GM12801 (cell line): ENCODE results near the gene SYT13.

ENCODE experiments used
- TF ChIP-seq, protein P1 (sequence below): IDR thresholded peaks from one replicate; pipeline ENCODE4 v1.5.1; 2011; ENCODE audit warnings: control low read depth; ENCODE audit not compliant: insufficient read length; ENCODE audit errors: extremely low read depth

The SYT13 gene

DNA sequence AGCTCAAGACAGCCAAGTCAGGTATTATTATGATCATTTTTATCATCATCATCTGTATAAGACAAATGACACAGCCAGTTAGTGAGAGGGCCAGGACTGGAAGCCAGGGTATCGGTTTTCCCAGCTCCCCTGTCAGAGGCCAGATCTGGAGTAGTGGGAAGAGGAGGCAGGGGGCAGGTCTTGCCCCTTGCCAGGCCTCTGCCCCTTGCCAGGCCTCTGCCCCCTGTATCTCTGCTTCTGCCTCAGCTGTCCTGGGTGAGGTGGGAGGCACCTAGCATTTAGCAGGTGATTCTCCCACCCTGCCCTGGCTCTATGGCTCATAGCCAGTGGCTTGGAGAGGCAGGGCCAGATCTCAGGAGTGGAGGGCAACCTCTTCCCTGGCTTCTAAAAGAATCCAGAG, 72.4 kb downstream of the SYT13 start:
- TF ChIP-seq, protein P1, sequence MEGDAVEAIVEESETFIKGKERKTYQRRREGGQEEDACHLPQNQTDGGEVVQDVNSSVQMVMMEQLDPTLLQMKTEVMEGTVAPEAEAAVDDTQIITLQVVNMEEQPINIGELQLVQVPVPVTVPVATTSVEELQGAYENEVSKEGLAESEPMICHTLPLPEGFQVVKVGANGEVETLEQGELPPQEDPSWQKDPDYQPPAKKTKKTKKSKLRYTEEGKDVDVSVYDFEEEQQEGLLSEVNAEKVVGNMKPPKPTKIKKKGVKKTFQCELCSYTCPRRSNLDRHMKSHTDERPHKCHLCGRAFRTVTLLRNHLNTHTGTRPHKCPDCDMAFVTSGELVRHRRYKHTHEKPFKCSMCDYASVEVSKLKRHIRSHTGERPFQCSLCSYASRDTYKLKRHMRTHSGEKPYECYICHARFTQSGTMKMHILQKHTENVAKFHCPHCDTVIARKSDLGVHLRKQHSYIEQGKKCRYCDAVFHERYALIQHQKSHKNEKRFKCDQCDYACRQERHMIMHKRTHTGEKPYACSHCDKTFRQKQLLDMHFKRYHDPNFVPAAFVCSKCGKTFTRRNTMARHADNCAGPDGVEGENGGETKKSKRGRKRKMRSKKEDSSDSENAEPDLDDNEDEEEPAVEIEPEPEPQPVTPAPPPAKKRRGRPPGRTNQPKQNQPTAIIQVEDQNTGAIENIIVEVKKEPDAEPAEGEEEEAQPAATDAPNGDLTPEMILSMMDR, result no peak

DNA sequence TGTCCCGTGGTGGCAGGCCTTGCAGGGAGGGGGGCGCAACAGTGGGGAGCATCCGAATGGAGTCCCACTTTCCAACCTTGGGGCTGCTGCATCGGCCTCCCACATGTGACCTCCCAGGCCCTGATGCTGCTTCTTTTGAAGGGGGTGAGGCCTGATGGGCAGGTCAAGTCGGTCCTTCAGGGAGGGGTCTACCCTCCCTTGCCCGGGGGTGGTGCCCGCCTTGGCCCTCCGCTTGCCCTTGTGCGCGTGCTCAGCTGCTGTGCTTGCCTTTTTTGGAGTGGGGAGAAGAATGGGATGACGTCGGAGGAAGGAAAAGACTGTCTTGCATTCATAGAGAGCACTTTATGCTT, 72.8 kb downstream of the SYT13 start:
- TF ChIP-seq, protein P1, result no peak

DNA sequence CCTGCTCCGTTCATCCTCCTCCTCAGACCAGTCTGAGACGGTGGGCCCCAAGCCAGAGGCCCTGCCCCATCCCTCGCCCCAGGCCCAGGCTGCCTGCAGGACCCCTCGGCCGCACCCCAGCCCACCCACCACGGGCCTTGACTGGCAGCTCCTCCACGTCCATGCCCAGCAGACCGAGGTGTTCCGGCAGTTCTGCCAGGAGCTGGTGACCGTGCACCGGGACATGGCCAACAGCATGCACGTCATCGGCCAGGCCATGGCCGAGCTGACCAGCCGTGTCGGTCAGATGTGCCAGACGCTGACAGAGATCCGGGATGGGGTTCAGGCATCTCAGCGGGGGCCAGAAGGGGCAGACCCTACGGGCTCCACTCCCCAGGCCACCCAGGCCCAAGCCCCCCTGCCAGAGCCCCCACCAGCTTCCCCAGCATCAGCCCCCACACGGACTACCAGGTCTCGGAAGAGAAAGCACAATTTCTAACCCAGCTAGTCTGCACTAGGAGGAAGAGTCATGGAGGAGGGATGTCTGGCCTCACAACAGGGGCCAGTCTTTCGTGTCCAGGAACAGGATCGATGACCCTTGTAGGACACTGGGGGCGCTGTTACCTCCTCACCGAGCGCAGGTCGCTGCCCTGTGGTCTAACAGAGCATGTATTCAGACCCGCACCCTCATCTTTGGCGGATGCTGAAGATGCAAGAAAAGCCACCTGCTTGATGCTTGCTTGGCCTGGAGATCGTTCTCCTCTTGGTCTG, 73.4 kb downstream of the SYT13 start:
- TF ChIP-seq, protein P1, result no peak

DNA sequence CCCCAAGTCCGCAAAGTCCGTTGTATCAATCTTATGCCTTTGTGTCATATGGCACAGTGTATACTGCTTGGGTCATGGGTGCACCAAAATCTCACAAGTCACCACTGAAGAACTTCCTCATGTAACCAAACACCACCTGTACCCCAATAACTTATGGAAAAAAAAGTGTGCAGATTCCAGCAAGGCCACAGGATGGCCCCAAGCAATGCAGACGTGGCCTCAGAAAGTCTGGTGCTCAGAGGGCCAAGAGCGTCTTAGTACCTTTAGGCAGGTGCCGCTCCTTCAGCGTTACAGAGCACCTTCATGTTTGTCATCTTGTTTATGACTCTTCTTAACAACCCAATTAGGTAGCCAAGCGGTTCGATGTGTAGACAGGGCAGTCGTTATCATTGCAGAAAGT, 74.4 kb downstream of the SYT13 start:
- TF ChIP-seq, protein P1, result no peak

DNA sequence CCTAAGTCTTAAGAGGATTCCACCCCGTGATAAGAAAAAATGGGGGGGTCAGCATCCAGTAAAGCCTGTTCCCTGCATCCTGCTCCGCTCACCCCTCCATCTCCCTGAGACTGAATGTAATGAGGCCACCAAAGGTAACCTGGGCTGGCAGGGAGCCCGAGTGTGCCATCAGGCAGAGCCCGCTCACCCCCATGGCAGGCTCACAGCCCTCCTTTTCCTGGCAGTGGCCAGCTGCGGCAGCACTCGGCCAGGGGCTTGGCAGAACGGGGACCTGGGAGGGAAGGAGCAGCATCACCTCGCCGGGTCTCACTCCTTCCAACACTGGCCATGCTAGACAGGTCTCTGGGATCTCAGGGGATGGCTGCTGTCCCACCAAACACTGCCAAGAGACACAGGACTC, 75.3 kb downstream of the SYT13 start:
- TF ChIP-seq, protein P1, result no peak

DNA sequence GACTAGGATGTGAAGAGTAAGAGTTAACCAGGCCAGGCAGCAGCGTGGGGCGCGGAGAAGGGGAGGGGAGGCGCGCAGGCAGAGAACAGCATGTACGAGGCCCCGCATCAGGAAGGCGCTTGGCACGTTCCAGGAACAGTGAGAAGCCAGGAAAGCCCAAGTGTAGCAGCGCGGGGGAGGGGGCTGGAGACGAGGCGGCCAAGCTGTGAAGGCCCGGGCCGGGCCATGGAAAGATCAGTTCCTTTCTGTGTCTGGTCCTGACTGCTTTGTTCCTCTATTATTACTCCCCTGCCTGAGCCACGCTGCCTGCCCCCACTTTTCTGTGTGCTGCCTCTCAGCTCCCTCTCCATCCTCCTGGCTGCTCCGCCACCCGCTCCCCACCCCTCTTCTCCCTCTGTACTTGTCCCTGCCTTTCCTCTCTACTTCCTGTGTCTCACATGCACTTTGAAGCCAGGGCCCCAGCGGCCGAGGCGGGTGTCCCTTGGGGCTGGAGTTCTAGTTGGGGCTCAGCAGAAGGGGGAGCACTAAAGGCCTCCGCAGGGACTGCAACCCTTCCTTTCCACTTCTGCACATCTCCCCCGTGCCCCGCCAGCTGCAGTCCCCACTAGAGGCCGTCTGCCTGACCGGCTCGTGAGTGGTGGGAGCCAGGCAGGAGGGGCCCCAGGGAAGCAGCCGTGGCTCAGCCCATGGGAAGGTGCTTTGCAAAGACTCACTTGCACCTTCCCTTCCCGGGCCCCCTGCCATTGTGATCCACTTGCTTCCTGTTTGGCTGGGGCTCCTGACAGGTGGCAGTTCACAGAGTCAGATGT, 76.0 kb downstream of the SYT13 start:
- TF ChIP-seq, protein P1, result no peak

DNA sequence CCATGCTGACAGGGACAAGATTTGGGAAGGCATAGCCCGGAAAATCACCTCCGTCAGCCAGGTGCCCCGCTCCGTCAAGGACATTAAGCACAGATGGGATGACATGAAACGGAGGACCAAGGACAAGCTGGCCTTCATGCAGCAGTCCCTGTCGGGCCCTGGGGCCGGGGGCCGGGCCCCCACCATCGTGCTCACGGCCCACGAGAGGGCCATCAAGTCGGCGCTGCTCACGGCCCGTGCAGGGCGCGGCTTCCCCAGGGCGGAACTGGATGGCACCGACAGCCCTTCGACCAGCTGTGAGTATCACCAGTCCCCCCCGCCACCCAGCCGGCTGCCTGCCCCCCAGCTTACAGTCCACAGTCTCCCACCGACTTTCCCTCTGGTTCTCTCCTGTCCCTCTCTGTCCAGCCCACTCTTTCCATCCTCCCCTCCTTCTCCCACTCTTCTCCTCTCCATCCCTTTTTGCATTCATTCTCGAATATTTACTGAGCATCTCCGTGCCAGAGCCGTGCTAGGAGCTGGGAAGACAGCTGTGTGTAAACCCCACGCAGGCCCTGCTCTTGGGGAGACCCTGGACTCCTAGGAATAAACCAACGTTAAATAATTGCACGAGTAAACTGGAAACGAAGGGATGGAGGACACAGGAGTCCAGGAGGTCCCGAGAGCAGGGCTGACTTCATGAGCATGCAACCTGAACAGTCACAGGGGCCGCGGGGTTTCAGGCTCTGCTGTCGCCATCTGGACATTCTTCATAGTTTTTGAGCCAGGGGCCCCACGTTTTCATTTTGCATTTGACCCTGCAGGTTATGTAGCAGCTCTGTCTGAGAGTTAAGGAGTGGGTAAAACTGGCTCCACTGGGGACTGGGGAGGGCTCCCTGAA, 76.9 kb downstream of the SYT13 start:
- TF ChIP-seq, protein P1, result no peak
